AG09319 (cell line): ENCODE measurements around the gene PCDHB6.
"Not testable (repeated sequence)": the region's sequence is repeated elsewhere in the genome, so short reads cannot be mapped to it uniquely, and the experiment has no call there.

Experiments used
- DNase-seq: peaks from one replicate; pipeline ENCODE4 v3.0.0-alpha.2; 2010; ENCODE audit warnings: low read depth; ENCODE audit errors: extremely low read depth
- CTCF ChIP-seq: IDR thresholded peaks from 2 replicates; pipeline ENCODE4 v1.5.1; 2011; ENCODE audit warnings: low read depth, mild to moderate bottlenecking, inconsistent platforms, low read length, moderate library complexity

Gene PCDHB6

GRCh38 chr5:141121985-141122384 is 27.9 kb upstream of the PCDHB6 start:
- DNase-seq: no peak
- TF ChIP-seq CTCF: no peak

GRCh38 chr5:141123396-141124135 is 26.3 kb upstream of the PCDHB6 start:
- not testable (repeated sequence) for DNase-seq

- no peak for TF ChIP-seq CTCF
- DNase-seq: no peak
Measured at GRCh38 chr5:141127305-141127704, 22.6 kb upstream of the PCDHB6 start.

- peak; percentile 9 for TF ChIP-seq CTCF
- no peak for DNase-seq
Measured at GRCh38 chr5:141135030-141135717, 14.7 kb upstream of the PCDHB6 start, which contains the start of gene PCDHB5. Gene PCDHB5 (plus strand): TSS chr5:141135206. CDS start chr5:141135435, 229 bp downstream.

- DNase-seq: no peak
- no peak for TF ChIP-seq CTCF
Measured at GRCh38 chr5:141135718-141136266, 14.1 kb upstream of the PCDHB6 start.

- DNase-seq: not testable (repeated sequence)
Measured at GRCh38 chr5:141137346-141137745, 12.5 kb upstream of the PCDHB6 start.

GRCh38 chr5:141150224-141150992 is 551 bp downstream of the PCDHB6 start:
- TF ChIP-seq CTCF: no peak
- no peak for DNase-seq

GRCh38 chr5:141150993-141151325 is 1.1 kb downstream of the PCDHB6 start:
- no peak for DNase-seq
- TF ChIP-seq CTCF: no peak

- DNase-seq: not testable (repeated sequence)
Measured at GRCh38 chr5:141151632-141152031, 1.8 kb downstream of the PCDHB6 start.

GRCh38 chr5:141152096-141152495 is 2.2 kb downstream of the PCDHB6 start:
- not testable (repeated sequence) for DNase-seq
